GM19372 (cell line): Measurements from ENCODE around the gene LIX1.
"Not testable (repeated sequence)": the region's sequence is repeated elsewhere in the genome, so short reads cannot be mapped to it uniquely, and the experiment has no call there.

ENCODE experiments used
- ATAC-seq: cut with Tn5 transposase; IDR thresholded peaks from one replicate; pipeline ENCODE4 v1.9.1; 2021; ENCODE audit warnings: mild to moderate bottlenecking, low read depth, moderate library complexity; ENCODE audit not compliant: unreplicated experiment

The LIX1 gene

GRCh38 chr5:97143704-97144103, 1.3 kb upstream of the LIX1 start:
- ATAC-seq, result no peak

- no peak for ATAC-seq
These were observed 872 bp downstream of the LIX1 start for GRCh38 chr5:97141539-97141938.

- no peak for ATAC-seq
These were observed 1.4 kb downstream of the LIX1 start for GRCh38 chr5:97141031-97141430.

GRCh38 chr5:97140250-97140649, 2.2 kb downstream of the LIX1 start:
- ATAC-seq, result not testable (repeated sequence)

- ATAC-seq, result no peak
These were observed 5.9 kb downstream of the LIX1 start for GRCh38 chr5:97136475-97136874.

- ATAC-seq, result no peak
These were observed 6.5 kb downstream of the LIX1 start for GRCh38 chr5:97135868-97136267.

GRCh38 chr5:97134634-97135033, 7.8 kb downstream of the LIX1 start:
- ATAC-seq, result no peak

- no peak for ATAC-seq
These were observed 9.3 kb downstream of the LIX1 start for GRCh38 chr5:97133101-97133500.

- ATAC-seq, result no peak
These were observed 10.5 kb downstream of the LIX1 start for GRCh38 chr5:97131921-97132320.

GRCh38 chr5:97131139-97131710, 11.2 kb downstream of the LIX1 start:
- no peak for ATAC-seq

GRCh38 chr5:97127727-97128126, 14.7 kb downstream of the LIX1 start:
- ATAC-seq, result no peak

- ATAC-seq, result no peak
These were observed 17.2 kb downstream of the LIX1 start for GRCh38 chr5:97125125-97125683.

- no peak for ATAC-seq
These were observed 18.1 kb downstream of the LIX1 start for GRCh38 chr5:97124335-97124734.

- ATAC-seq, result no peak
These were observed 20.6 kb downstream of the LIX1 start for GRCh38 chr5:97121848-97122247.

GRCh38 chr5:97120195-97120594, 22.2 kb downstream of the LIX1 start:
- no peak for ATAC-seq

- ATAC-seq, result no peak
These were observed 23.4 kb downstream of the LIX1 start for GRCh38 chr5:97119007-97119390.

- peak; percentile 91 for ATAC-seq
These were observed 24.0 kb downstream of the LIX1 start for GRCh38 chr5:97118261-97119006.

- no peak for ATAC-seq
These were observed 26.5 kb downstream of the LIX1 start for GRCh38 chr5:97115932-97116331.

- ATAC-seq, result no peak
These were observed 30.2 kb downstream of the LIX1 start for GRCh38 chr5:97112230-97112629.

GRCh38 chr5:97111616-97112015, 30.8 kb downstream of the LIX1 start:
- ATAC-seq, result no peak

- no peak for ATAC-seq
These were observed 31.4 kb downstream of the LIX1 start for GRCh38 chr5:97111004-97111403.

GRCh38 chr5:97107318-97107717, 35.1 kb downstream of the LIX1 start:
- no peak for ATAC-seq
